Gastroesophageal sphincter (tissue), 3 donors: ENCODE results near the gene NGEF.

ENCODE experiments used
- POLR2A ChIP-seq, 2 donors: fragments of 450-650 bp; IDR thresholded peaks; one replicate each; pipeline ENCODE4 v1.6.1; 2017; ENCODE audit warnings: antibody characterized with exemption in 2 of 2, mild to moderate bottlenecking in 2 of 2, moderate library complexity in 1 of 2
- POLR2AphosphoS5 ChIP-seq: sonication (generic); formaldehyde crosslinking; IDR thresholded peaks from one replicate; pipeline ENCODE4 v1.6.1; 2017; ENCODE audit warnings: antibody characterized with exemption
- TF ChIP-seq, protein P1 (sequence below), 4 experiments: fragments of 200-600 bp in 2 of 4; fragments of 450-650 bp in 2 of 4; sonication (generic) in 1 of 4; IDR thresholded peaks; one replicate each; pipeline ENCODE4 v1.5.1; 2017 to 2019; ENCODE audit warnings: antibody characterized with exemption in 4 of 4, mild to moderate bottlenecking in 2 of 4, moderate library complexity in 2 of 4

DNA sequence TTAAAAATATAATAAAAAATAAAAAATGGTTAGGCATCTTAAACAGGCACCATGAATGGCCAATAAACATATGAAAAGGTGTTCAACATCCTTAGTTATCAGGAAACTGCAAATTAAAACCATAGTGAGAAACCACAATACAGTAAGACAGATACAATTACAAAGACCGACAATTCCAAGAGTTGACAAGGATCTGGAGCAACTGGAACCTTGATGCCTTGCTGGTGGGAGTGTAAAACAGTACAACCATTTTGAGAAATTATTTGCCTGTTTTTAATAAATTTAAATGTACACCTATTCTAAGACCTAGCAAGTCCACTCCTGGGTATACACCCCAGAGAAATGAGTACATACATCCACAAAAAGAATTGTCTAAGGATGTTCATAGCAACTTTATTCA is 49.1 kb downstream of the NGEF start:
- TF ChIP-seq, protein P1, sequence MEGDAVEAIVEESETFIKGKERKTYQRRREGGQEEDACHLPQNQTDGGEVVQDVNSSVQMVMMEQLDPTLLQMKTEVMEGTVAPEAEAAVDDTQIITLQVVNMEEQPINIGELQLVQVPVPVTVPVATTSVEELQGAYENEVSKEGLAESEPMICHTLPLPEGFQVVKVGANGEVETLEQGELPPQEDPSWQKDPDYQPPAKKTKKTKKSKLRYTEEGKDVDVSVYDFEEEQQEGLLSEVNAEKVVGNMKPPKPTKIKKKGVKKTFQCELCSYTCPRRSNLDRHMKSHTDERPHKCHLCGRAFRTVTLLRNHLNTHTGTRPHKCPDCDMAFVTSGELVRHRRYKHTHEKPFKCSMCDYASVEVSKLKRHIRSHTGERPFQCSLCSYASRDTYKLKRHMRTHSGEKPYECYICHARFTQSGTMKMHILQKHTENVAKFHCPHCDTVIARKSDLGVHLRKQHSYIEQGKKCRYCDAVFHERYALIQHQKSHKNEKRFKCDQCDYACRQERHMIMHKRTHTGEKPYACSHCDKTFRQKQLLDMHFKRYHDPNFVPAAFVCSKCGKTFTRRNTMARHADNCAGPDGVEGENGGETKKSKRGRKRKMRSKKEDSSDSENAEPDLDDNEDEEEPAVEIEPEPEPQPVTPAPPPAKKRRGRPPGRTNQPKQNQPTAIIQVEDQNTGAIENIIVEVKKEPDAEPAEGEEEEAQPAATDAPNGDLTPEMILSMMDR (IDR thresholded peaks at IDR 0.05) = no peak
- TF ChIP-seq POLR2AphosphoS5 (no peak), POLR2A (IDR thresholded peaks at IDR 0.05) (no peak)
